NCI-H526 (cell line): Measurements from ENCODE around the gene PTPRN2.
"Not testable (repeated sequence)": the region's sequence is repeated elsewhere in the genome, so short reads cannot be mapped to it uniquely, and the experiment has no call there.

ENCODE experiments used
- DNase-seq, 2 experiments: peaks; one replicate each; lab custom pipeline; 2025; lab: John Stamatoyannopoulos, UW

Gene PTPRN2

GRCh38 chr7:158229945-158230344, 357.7 kb downstream of the PTPRN2 start:
- DNase-seq = no peak

GRCh38 chr7:158228986-158229385, 358.6 kb downstream of the PTPRN2 start:
- peak; percentile 27 to 74 for DNase-seq

- peak in 1 of 2 experiments; percentile 40 for DNase-seq
These were observed 359.5 kb downstream of the PTPRN2 start for GRCh38 chr7:158228131-158228530.

- no peak for DNase-seq
These were observed 360.2 kb downstream of the PTPRN2 start for GRCh38 chr7:158227258-158227984.

- no peak for DNase-seq
These were observed 371.4 kb downstream of the PTPRN2 start for GRCh38 chr7:158216198-158216597.

- no peak for DNase-seq
These were observed 378.2 kb downstream of the PTPRN2 start for GRCh38 chr7:158209435-158209834.

- no peak for DNase-seq
These were observed 381.3 kb downstream of the PTPRN2 start for GRCh38 chr7:158206341-158206740.

GRCh38 chr7:158204453-158204852, 383.2 kb downstream of the PTPRN2 start:
- DNase-seq = no peak

- DNase-seq = not testable (repeated sequence)
These were observed 383.7 kb downstream of the PTPRN2 start for GRCh38 chr7:158203948-158204347.

- no peak for DNase-seq
These were observed 393.2 kb downstream of the PTPRN2 start for GRCh38 chr7:158194365-158194900.

- no peak for DNase-seq
These were observed 394.2 kb downstream of the PTPRN2 start for GRCh38 chr7:158193446-158193845.

GRCh38 chr7:158192956-158193355, 394.7 kb downstream of the PTPRN2 start:
- DNase-seq = no peak

GRCh38 chr7:158192184-158192835, 395.3 kb downstream of the PTPRN2 start:
- DNase-seq = no peak

- no peak for DNase-seq
These were observed 396.0 kb downstream of the PTPRN2 start for GRCh38 chr7:158191671-158192070.

- no peak for DNase-seq
These were observed 396.9 kb downstream of the PTPRN2 start for GRCh38 chr7:158190756-158191155.

GRCh38 chr7:158188676-158189075, 398.9 kb downstream of the PTPRN2 start:
- no peak for DNase-seq

- no peak for DNase-seq
These were observed 400.0 kb downstream of the PTPRN2 start for GRCh38 chr7:158187694-158187994.

- DNase-seq = no peak
These were observed 400.5 kb downstream of the PTPRN2 start for GRCh38 chr7:158186864-158187693.

GRCh38 chr7:158186406-158186805, 401.2 kb downstream of the PTPRN2 start:
- DNase-seq = no peak

GRCh38 chr7:158185653-158186052, 402.0 kb downstream of the PTPRN2 start:
- no peak for DNase-seq

GRCh38 chr7:158183431-158183830, 404.2 kb downstream of the PTPRN2 start:
- DNase-seq = no peak

GRCh38 chr7:158176561-158177173, 411.0 kb downstream of the PTPRN2 start:
- no peak for DNase-seq
